ENCODE measurements around the gene TMEM238L. TPM values are rescaled to one million over a fixed set of nuclear protein-coding genes. Genes with fewer than 3 reads are reported as not detected.
A peak's percentile ranks its signal among the peaks of the same experiment; 100 is the strongest.

TMEM238L gene
- total RNA-seq, 4 donors from 2014 or later: 0.42 to 4.8 (median 1.0) TPM

DNA sequence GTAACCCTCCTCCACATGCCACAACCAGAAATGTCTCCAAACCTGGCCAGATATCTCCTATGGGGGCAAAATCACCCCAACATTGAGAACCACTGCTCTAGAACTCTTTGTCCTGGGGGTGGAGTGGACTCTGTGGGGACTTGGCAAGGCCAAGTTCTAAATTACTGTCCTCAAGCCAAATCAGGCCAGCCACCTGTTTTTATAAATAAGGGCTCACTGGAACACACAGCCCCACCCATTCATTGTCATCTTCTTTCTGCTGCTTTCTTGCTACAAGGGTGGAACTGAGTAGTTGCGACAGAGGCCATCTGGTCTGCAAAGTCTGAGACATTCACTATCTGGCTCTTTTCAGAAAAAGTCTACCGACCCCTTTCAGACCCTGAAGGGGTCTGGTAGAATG, 47.3 kb downstream of the TMEM238L start:
- no peak for TF ChIP-seq POLR2A (IDR thresholded peaks at IDR 0.05)
- TF ChIP-seq, protein P1, sequence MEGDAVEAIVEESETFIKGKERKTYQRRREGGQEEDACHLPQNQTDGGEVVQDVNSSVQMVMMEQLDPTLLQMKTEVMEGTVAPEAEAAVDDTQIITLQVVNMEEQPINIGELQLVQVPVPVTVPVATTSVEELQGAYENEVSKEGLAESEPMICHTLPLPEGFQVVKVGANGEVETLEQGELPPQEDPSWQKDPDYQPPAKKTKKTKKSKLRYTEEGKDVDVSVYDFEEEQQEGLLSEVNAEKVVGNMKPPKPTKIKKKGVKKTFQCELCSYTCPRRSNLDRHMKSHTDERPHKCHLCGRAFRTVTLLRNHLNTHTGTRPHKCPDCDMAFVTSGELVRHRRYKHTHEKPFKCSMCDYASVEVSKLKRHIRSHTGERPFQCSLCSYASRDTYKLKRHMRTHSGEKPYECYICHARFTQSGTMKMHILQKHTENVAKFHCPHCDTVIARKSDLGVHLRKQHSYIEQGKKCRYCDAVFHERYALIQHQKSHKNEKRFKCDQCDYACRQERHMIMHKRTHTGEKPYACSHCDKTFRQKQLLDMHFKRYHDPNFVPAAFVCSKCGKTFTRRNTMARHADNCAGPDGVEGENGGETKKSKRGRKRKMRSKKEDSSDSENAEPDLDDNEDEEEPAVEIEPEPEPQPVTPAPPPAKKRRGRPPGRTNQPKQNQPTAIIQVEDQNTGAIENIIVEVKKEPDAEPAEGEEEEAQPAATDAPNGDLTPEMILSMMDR (IDR thresholded peaks at IDR 0.05): no peak
- Histone ChIP-seq H3K27ac (no peak overlapping the region), H3K9me3 (no peaks in the 10 kb centered on the region), H3K27me3 (no peaks in the 10 kb centered on the region), H3K36me3 (no peaks in the 10 kb centered on the region), H3K4me3 (no peak overlapping the region), H3K4me1 (peaks cover 0 to 3% (median 0%) of the 10 kb centered on the region in 3 donors)
- 71 to 81% methylated on average over 2 of the region's 2 CpGs for WGBS, 2 donors
- intact Hi-C loops (cut with DNase I): no loop called here
- no peak for DNase-seq

GRCh38 chr17:10756185-10756584, 47.7 kb downstream of the TMEM238L start:
- DNase-seq: no peak
- intact Hi-C loops (cut with DNase I): no loop called here
- Histone ChIP-seq H3K27me3 (no peaks in the 10 kb centered on the region), H3K4me3 (no peak overlapping the region), H3K36me3 (no peaks in the 10 kb centered on the region), H3K4me1 (peaks cover 0 to 3% (median 0%) of the 10 kb centered on the region in 3 donors), H3K27ac (no peak overlapping the region), H3K9me3 (no peaks in the 10 kb centered on the region)
- 57 to 58% methylated on average over 1 of the region's 1 CpG for WGBS, 2 donors
- TF ChIP-seq, protein P1 (IDR thresholded peaks at IDR 0.05): no peak
- TF ChIP-seq POLR2A (IDR thresholded peaks at IDR 0.05): no peak

DNA sequence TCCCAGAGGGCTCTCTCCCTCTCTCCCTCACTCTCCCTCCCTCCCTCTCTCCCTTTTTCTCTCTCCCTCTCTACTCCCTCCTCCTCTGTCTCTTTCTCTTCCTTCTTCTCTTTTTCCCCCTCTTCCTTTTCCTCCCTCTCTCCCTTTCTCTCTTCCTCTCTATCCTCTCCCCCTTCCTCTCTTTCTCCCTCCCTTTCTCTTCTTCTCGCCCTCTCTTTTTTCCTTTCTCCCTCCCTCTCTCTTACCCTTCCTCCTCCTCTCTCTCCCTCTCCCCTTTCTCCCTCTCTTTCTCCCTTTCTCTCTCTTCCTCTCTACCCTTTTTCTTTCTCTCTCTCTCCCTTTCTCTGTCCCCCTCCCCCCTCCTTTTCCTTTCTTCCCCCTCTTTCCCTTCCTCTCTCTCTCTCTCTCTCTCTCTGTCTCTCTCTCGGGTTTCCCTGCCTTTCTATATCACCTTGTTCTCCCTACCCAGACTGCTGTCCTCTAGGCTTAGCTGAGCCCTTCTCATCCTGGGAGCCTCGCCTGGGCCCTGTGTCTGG, 48.2 kb downstream of the TMEM238L start:
- Histone ChIP-seq H3K27me3 (no peaks in the 10 kb centered on the region), H3K4me3 (no peak overlapping the region), H3K27ac (no peak overlapping the region), H3K36me3 (no peaks in the 10 kb centered on the region), H3K9me3 (no peaks in the 10 kb centered on the region), H3K4me1 (peaks cover 0 to 3% (median 0%) of the 10 kb centered on the region in 3 donors)
- WGBS, 2 donors: 79 to 81% methylated on average over 3 of the region's 3 CpGs
- TF ChIP-seq, protein P1 (IDR thresholded peaks at IDR 0.05): no peak
- no peak for TF ChIP-seq POLR2A (IDR thresholded peaks at IDR 0.05)
- intact Hi-C loops (cut with DNase I): no loop called here
- no peak for DNase-seq

GRCh38 chr17:10754861-10755591, 48.9 kb downstream of the TMEM238L start:
- intact Hi-C loops (cut with DNase I): no loop called here
- Histone ChIP-seq H3K36me3 (no peaks in the 10 kb centered on the region), H3K4me1 (peaks cover 0 to 3% (median 0%) of the 10 kb centered on the region in 3 donors), H3K9me3 (no peaks in the 10 kb centered on the region), H3K27ac (no peak overlapping the region), H3K27me3 (no peaks in the 10 kb centered on the region), H3K4me3 (no peak overlapping the region)
- TF ChIP-seq, protein P1 (IDR thresholded peaks at IDR 0.05): no peak
- no peak for TF ChIP-seq POLR2A (IDR thresholded peaks at IDR 0.05)
- DNase-seq: no peak
- 45 to 54% methylated on average over 13 to 14 of the region's 14 CpGs for WGBS, 2 donors

DNA sequence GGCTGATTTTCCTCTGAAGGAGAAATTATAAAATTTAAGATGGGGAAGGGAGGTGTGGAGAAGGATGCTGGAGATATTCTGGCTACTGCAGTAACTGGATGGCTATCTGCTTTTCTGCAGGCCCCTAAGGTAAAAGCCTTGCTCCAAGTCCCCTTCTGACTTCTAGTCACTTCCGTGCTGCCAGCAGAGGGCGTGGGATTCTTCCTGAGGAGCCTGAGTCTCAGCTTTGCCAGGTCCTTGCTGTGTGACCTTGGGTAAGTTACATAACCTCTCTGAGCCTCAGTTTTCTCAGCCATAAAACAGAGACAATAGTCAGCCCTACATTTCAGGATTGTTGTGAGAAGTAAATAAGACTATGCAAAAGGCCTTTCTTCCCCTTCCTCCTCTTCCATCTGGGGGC, 49.8 kb downstream of the TMEM238L start:
- DNase-seq: no peak
- H3K27ac ChIP-seq: no peak overlapping the region
- H3K27me3 ChIP-seq: no peaks in the 10 kb centered on the region
- H3K4me1 ChIP-seq: peaks cover 0 to 3% (median 0%) of the 10 kb centered on the region in 3 donors
- WGBS, 2 donors: 31 to 37% methylated on average over 2 of the region's 2 CpGs
- H3K36me3 ChIP-seq: no peaks in the 10 kb centered on the region
- no peaks in the 10 kb centered on the region for H3K9me3 ChIP-seq
- intact Hi-C loops (cut with DNase I): no loop called here
- TF ChIP-seq POLR2A (IDR thresholded peaks at IDR 0.05): no peak
- TF ChIP-seq, protein P1 (IDR thresholded peaks at IDR 0.05): peak in 5 of 6 experiments; percentile 22 to 49 (median 35)
- H3K4me3 ChIP-seq: no peak overlapping the region

Measured in esophagus squamous epithelium (tissue), 5 donors.